K562 (cell line): ENCODE results near the gene PDLIM4. TPM values are rescaled to one million over a fixed set of nuclear protein-coding genes. Genes with fewer than 3 reads are reported as not detected.

Experiments
- microRNA-seq: library from miRNA; unstranded; fragments of <30 nt; microRNA quantifications from one replicate; pipeline ENCODE4, GENCODE V29; 2018; ENCODE audit warnings: borderline microRNAs expressed
- polyA plus RNA-seq, 8 experiments: library from polyadenylated mRNA; depleted of rRNA in 4 of 8; stranded (reverse) in 5 of 8; unstranded in 3 of 8; fragments of >200 nt; fragmentation: Nextera tagmentation in 2 of 8; fragmentation: Illumina TruSeq in 1 of 8; extraction: Ambion mirVana in 2 of 8; extraction: Trizol in 1 of 8; gene quantifications; 2 replicates each; pipeline versions ENCODE4 v1.2.1 to v1.2.3, GENCODE V29; 2011 to 2014; ENCODE audit warnings: inconsistent platforms in 1 of 8, missing spikeins in 1 of 8
- total RNA-seq, 7 experiments: library from RNA; depleted of rRNA in 6 of 7; stranded (reverse); fragments of >200 nt in 6 of 7; fragmentation: Illumina TruSeq in 2 of 7; extraction: Trizol in 2 of 7; gene quantifications; 2 replicates each; pipeline versions ENCODE4 v1.2.1 to v1.2.3, GENCODE V29; 2011 to 2021; ENCODE audit warnings: low replicate concordance in 1 of 7

Gene PDLIM4
- total and polyA plus RNA-seq, 9 of the 15 experiments (the other 6 are each of a cell fraction or from before 2014, with no cell fraction given) = 0.28 to 32.8 (median 13.1) TPM

Small RNA genes within 50 kb of the gene (microRNA-seq; reads per million reads assigned to microRNA genes)
- not detected for gene MIR6830

Other genes starting within 250 kb of the PDLIM4 start
- gene ACSL6, start 246.0 kb upstream of the PDLIM4 start, total RNA-seq (2014; rRNA removed) = 0.50 and 0.73 TPM in 2 replicates
- 0.62 and 1.0 TPM in 2 replicates for gene ACSL6, start 246.0 kb upstream of the PDLIM4 start, total RNA-seq (2014; rRNA removed; fragmentation: Illumina TruSeq; extraction: Trizol)
- 0.60 and 0.69 TPM in 2 replicates for gene ACSL6, start 246.0 kb upstream of the PDLIM4 start, total RNA-seq (2015; rRNA removed; fragmentation: Illumina TruSeq; extraction: Trizol)
- gene ACSL6, start 246.0 kb upstream of the PDLIM4 start, total RNA-seq (2021) = 1.5 and 1.6 TPM in 2 replicates
- 1.0 and 1.2 TPM in 2 replicates for gene ACSL6, start 246.0 kb upstream of the PDLIM4 start, polyA plus RNA-seq (2011; rRNA removed)
- 0.82 and 1.00 TPM in 2 replicates for gene ACSL6, start 246.0 kb upstream of the PDLIM4 start, polyA plus RNA-seq (2014; fragmentation: Illumina TruSeq; extraction: Trizol)
- under 1 TPM; 0.62 to 0.75 TPM for gene ACSL6, start 246.0 kb upstream of the PDLIM4 start, polyA plus RNA-seq (2014; fragmentation: Nextera tagmentation; extraction: Ambion mirVana)
- 0.62 and 0.69 TPM in 2 replicates for gene ACSL6, start 246.0 kb upstream of the PDLIM4 start, polyA plus RNA-seq (2014; rRNA removed)
- not detected in 2 replicates for gene IL3, start 197.0 kb upstream of the PDLIM4 start, total RNA-seq (2014; rRNA removed)
- not detected in 2 replicates for gene IL3, start 197.0 kb upstream of the PDLIM4 start, total RNA-seq (2014; rRNA removed; fragmentation: Illumina TruSeq; extraction: Trizol)
- gene IL3, start 197.0 kb upstream of the PDLIM4 start, total RNA-seq (2015; rRNA removed; fragmentation: Illumina TruSeq; extraction: Trizol) = not detected in 2 replicates
- gene IL3, start 197.0 kb upstream of the PDLIM4 start, total RNA-seq (2021) = not detected in 2 replicates
- gene IL3, start 197.0 kb upstream of the PDLIM4 start, polyA plus RNA-seq (2011; rRNA removed) = not detected in 2 replicates
- not detected in 2 replicates for gene IL3, start 197.0 kb upstream of the PDLIM4 start, polyA plus RNA-seq (2014; fragmentation: Illumina TruSeq; extraction: Trizol)
- not detected for gene IL3, start 197.0 kb upstream of the PDLIM4 start, polyA plus RNA-seq (2014; fragmentation: Nextera tagmentation; extraction: Ambion mirVana)
- not detected in 2 replicates for gene IL3, start 197.0 kb upstream of the PDLIM4 start, polyA plus RNA-seq (2014; rRNA removed)
- gene CSF2, start 183.9 kb upstream of the PDLIM4 start, total RNA-seq (2014; rRNA removed) = not detected in 2 replicates
- not detected in 2 replicates for gene CSF2, start 183.9 kb upstream of the PDLIM4 start, total RNA-seq (2014; rRNA removed; fragmentation: Illumina TruSeq; extraction: Trizol)
- gene CSF2, start 183.9 kb upstream of the PDLIM4 start, total RNA-seq (2015; rRNA removed; fragmentation: Illumina TruSeq; extraction: Trizol) = 0.25 TPM in 1 of 2 replicates, not detected in the other
- gene CSF2, start 183.9 kb upstream of the PDLIM4 start, total RNA-seq (2021) = 0.29 TPM in 1 of 2 replicates, not detected in the other
- not detected in 2 replicates for gene CSF2, start 183.9 kb upstream of the PDLIM4 start, polyA plus RNA-seq (2011; rRNA removed)
- not detected in 2 replicates for gene CSF2, start 183.9 kb upstream of the PDLIM4 start, polyA plus RNA-seq (2014; fragmentation: Illumina TruSeq; extraction: Trizol)
- not detected for gene CSF2, start 183.9 kb upstream of the PDLIM4 start, polyA plus RNA-seq (2014; fragmentation: Nextera tagmentation; extraction: Ambion mirVana)
- gene CSF2, start 183.9 kb upstream of the PDLIM4 start, polyA plus RNA-seq (2014; rRNA removed) = not detected in 2 replicates
- 11.9 and 12.1 TPM in 2 replicates for gene P4HA2, start 29.8 kb upstream of the PDLIM4 start, total RNA-seq (2014; rRNA removed)
- 11.6 and 12.7 TPM in 2 replicates for gene P4HA2, start 29.8 kb upstream of the PDLIM4 start, total RNA-seq (2014; rRNA removed; fragmentation: Illumina TruSeq; extraction: Trizol)
- gene P4HA2, start 29.8 kb upstream of the PDLIM4 start, total RNA-seq (2015; rRNA removed; fragmentation: Illumina TruSeq; extraction: Trizol) = 11.2 and 11.4 TPM in 2 replicates
- 14.2 and 14.3 TPM in 2 replicates for gene P4HA2, start 29.8 kb upstream of the PDLIM4 start, total RNA-seq (2021)
- 50.0 and 59.7 TPM in 2 replicates for gene P4HA2, start 29.8 kb upstream of the PDLIM4 start, polyA plus RNA-seq (2011; rRNA removed)
- gene P4HA2, start 29.8 kb upstream of the PDLIM4 start, polyA plus RNA-seq (2014; fragmentation: Illumina TruSeq; extraction: Trizol) = 10.7 and 12.5 TPM in 2 replicates
- 10 to 100 TPM; 17.9 to 29.2 TPM for gene P4HA2, start 29.8 kb upstream of the PDLIM4 start, polyA plus RNA-seq (2014; fragmentation: Nextera tagmentation; extraction: Ambion mirVana)
- 9.6 and 10.7 TPM in 2 replicates for gene P4HA2, start 29.8 kb upstream of the PDLIM4 start, polyA plus RNA-seq (2014; rRNA removed)
- gene SLC22A4, start 36.7 kb downstream of the PDLIM4 start, total RNA-seq (2014; rRNA removed) = 6.5 and 7.9 TPM in 2 replicates
- gene SLC22A4, start 36.7 kb downstream of the PDLIM4 start, total RNA-seq (2014; rRNA removed; fragmentation: Illumina TruSeq; extraction: Trizol) = 5.7 and 6.2 TPM in 2 replicates
- 4.5 and 4.8 TPM in 2 replicates for gene SLC22A4, start 36.7 kb downstream of the PDLIM4 start, total RNA-seq (2015; rRNA removed; fragmentation: Illumina TruSeq; extraction: Trizol)
- 7.6 and 9.6 TPM in 2 replicates for gene SLC22A4, start 36.7 kb downstream of the PDLIM4 start, total RNA-seq (2021)
- 5.2 and 9.5 TPM in 2 replicates for gene SLC22A4, start 36.7 kb downstream of the PDLIM4 start, polyA plus RNA-seq (2011; rRNA removed)
- 5.8 and 6.1 TPM in 2 replicates for gene SLC22A4, start 36.7 kb downstream of the PDLIM4 start, polyA plus RNA-seq (2014; fragmentation: Illumina TruSeq; extraction: Trizol)
- 1 to 10 TPM; 2.7 to 2.9 TPM for gene SLC22A4, start 36.7 kb downstream of the PDLIM4 start, polyA plus RNA-seq (2014; fragmentation: Nextera tagmentation; extraction: Ambion mirVana)
- gene SLC22A4, start 36.7 kb downstream of the PDLIM4 start, polyA plus RNA-seq (2014; rRNA removed) = 6.0 and 7.0 TPM in 2 replicates
- gene SLC22A5, start 112.0 kb downstream of the PDLIM4 start, total RNA-seq (2014; rRNA removed) = 7.0 and 9.9 TPM in 2 replicates
- gene SLC22A5, start 112.0 kb downstream of the PDLIM4 start, total RNA-seq (2014; rRNA removed; fragmentation: Illumina TruSeq; extraction: Trizol) = 7.3 and 8.3 TPM in 2 replicates
- 6.3 and 6.9 TPM in 2 replicates for gene SLC22A5, start 112.0 kb downstream of the PDLIM4 start, total RNA-seq (2015; rRNA removed; fragmentation: Illumina TruSeq; extraction: Trizol)
- 11.5 and 13.3 TPM in 2 replicates for gene SLC22A5, start 112.0 kb downstream of the PDLIM4 start, total RNA-seq (2021)
- 16.6 and 18.9 TPM in 2 replicates for gene SLC22A5, start 112.0 kb downstream of the PDLIM4 start, polyA plus RNA-seq (2011; rRNA removed)
- gene SLC22A5, start 112.0 kb downstream of the PDLIM4 start, polyA plus RNA-seq (2014; fragmentation: Illumina TruSeq; extraction: Trizol) = 12.5 and 15.7 TPM in 2 replicates
- gene SLC22A5, start 112.0 kb downstream of the PDLIM4 start, polyA plus RNA-seq (2014; fragmentation: Nextera tagmentation; extraction: Ambion mirVana) = 1 to 10 TPM; 3.0 to 3.3 TPM
- gene SLC22A5, start 112.0 kb downstream of the PDLIM4 start, polyA plus RNA-seq (2014; rRNA removed) = 8.4 and 9.0 TPM in 2 replicates
- 3.0 and 4.4 TPM in 2 replicates for gene IRF1, start 233.1 kb downstream of the PDLIM4 start, total RNA-seq (2014; rRNA removed)
- gene IRF1, start 233.1 kb downstream of the PDLIM4 start, total RNA-seq (2014; rRNA removed; fragmentation: Illumina TruSeq; extraction: Trizol) = 4.4 and 6.1 TPM in 2 replicates
- gene IRF1, start 233.1 kb downstream of the PDLIM4 start, total RNA-seq (2015; rRNA removed; fragmentation: Illumina TruSeq; extraction: Trizol) = 7.4 and 8.2 TPM in 2 replicates
- gene IRF1, start 233.1 kb downstream of the PDLIM4 start, total RNA-seq (2021) = 10.6 and 12.3 TPM in 2 replicates
- gene IRF1, start 233.1 kb downstream of the PDLIM4 start, polyA plus RNA-seq (2011; rRNA removed) = 4.9 and 5.4 TPM in 2 replicates
- 5.3 and 7.3 TPM in 2 replicates for gene IRF1, start 233.1 kb downstream of the PDLIM4 start, polyA plus RNA-seq (2014; fragmentation: Illumina TruSeq; extraction: Trizol)
- 1 to 10 TPM; 1.1 to 1.3 TPM for gene IRF1, start 233.1 kb downstream of the PDLIM4 start, polyA plus RNA-seq (2014; fragmentation: Nextera tagmentation; extraction: Ambion mirVana)
- gene IRF1, start 233.1 kb downstream of the PDLIM4 start, polyA plus RNA-seq (2014; rRNA removed) = 5.9 and 6.0 TPM in 2 replicates